ENCODE measurements around the gene CUL3. TPM values are rescaled to one million over a fixed set of nuclear protein-coding genes. Genes with fewer than 3 reads are reported as not detected.
A peak's percentile ranks its signal among the peaks of the same experiment; 100 is the strongest.

CUL3 gene
- total RNA-seq, 2 donors from 2014 or later, result 83.9 to 88.3 TPM

DNA sequence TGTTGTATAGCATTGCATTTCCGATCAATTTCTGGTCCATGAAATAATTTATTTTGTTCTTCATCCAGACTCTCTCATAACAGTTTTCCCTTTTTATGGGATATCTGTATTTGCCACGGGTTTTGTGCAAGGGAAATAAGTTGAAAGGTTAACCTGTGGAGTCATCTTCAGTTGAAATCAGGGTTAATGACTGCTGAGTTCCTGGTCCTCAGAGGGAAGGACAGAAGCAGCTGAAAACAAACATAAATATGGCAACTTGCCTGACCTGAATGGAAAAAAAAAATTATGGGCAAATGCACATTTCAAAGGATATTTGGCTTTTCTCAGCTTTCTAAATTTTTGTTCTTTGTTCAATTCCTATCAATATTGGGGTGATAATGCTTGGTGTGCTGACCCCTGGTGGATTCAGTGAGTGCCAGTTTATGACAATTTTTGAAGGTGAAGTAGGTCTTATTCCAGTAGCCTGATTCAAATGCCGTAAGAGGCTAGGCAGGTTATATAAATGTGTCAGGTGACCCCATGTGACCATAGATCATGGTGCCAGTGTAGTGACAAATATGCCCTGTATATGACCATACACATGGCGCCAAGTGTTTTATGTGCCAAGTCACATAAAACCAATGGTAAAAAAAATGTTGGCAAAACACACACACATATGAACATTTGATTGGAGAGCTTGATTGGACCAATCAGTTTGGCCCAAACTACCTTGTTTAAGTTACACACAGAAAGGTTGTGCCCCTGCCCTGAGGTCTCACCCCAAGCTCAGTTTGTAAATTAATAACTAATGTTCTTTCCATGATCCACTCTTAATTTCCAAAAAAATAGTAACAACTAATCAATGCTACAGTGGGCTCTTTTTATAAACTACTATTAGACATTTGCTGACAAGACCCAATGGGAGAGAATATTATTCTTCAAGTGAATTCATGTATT lies 135.7 kb downstream of the CUL3 start:
- Histone ChIP-seq H3K9me3 (no peaks in the 10 kb centered on the region), H3K36me3 (no peaks in the 10 kb centered on the region), H3K9ac (ENCODE audit: low read depth in 2 of 2, low read length in 2 of 2) (no peak overlapping the region), H3K4me3 (no peak overlapping the region), H3K27ac (no peak overlapping the region), H3K4me1 (no peaks in the 10 kb centered on the region), H3K27me3 (no peaks in the 10 kb centered on the region)
- no peak for DNase-seq
- TF ChIP-seq, protein P1, sequence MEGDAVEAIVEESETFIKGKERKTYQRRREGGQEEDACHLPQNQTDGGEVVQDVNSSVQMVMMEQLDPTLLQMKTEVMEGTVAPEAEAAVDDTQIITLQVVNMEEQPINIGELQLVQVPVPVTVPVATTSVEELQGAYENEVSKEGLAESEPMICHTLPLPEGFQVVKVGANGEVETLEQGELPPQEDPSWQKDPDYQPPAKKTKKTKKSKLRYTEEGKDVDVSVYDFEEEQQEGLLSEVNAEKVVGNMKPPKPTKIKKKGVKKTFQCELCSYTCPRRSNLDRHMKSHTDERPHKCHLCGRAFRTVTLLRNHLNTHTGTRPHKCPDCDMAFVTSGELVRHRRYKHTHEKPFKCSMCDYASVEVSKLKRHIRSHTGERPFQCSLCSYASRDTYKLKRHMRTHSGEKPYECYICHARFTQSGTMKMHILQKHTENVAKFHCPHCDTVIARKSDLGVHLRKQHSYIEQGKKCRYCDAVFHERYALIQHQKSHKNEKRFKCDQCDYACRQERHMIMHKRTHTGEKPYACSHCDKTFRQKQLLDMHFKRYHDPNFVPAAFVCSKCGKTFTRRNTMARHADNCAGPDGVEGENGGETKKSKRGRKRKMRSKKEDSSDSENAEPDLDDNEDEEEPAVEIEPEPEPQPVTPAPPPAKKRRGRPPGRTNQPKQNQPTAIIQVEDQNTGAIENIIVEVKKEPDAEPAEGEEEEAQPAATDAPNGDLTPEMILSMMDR (IDR thresholded peaks at IDR 0.05), result peak; percentile 35
- intact Hi-C loops (cut with DNase I), result no loop called here

DNA sequence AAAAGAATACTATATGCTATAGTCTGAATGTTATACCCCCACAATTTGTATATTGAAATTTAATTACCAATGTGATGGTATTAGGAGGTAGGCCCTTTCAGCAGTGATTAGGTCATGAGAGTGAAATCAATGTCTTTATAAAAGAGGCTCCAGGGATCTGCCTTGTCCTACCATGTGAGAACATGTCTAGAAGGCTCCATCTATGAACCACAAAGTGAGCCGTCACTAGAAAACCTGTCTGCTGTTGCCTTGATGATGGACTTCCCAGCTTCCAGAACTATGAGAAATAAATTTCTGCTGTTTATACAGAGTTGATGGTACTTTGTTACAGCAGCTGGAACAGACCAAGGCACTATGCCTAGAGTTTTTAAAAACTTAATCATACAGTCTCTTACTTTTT lies 136.9 kb downstream of the CUL3 start:
- intact Hi-C loops (cut with DNase I), result no loop called here
- no peak for DNase-seq

GRCh38 chr2:224444783-224445182 lies 140.4 kb downstream of the CUL3 start:
- H3K4me3 ChIP-seq, result no peak overlapping the region
- TF ChIP-seq, protein P1 (IDR thresholded peaks at IDR 0.05), result no peak
- H3K36me3 ChIP-seq, result no peaks in the 10 kb centered on the region
- no peaks in the 10 kb centered on the region for H3K4me1 ChIP-seq
- no peak overlapping the region for H3K27ac ChIP-seq
- H3K9me3 ChIP-seq, result no peaks in the 10 kb centered on the region
- no peak for DNase-seq
- no peak overlapping the region for H3K9ac ChIP-seq (ENCODE audit: low read depth in 2 of 2, low read length in 2 of 2)
- intact Hi-C loops (cut with DNase I), result no loop called here
- no peaks in the 10 kb centered on the region for H3K27me3 ChIP-seq

More for the DNA sequence above, 136.9 kb downstream of the CUL3 start:
- H3K9me3 ChIP-seq, result no peaks in the 10 kb centered on the region
- no peaks in the 10 kb centered on the region for H3K36me3 ChIP-seq
- no peak overlapping the region for H3K9ac ChIP-seq (ENCODE audit: low read depth in 2 of 2, low read length in 2 of 2)
- TF ChIP-seq, protein P1 (IDR thresholded peaks at IDR 0.05), result no peak
- H3K27ac ChIP-seq, result no peak overlapping the region
- no peak overlapping the region for H3K4me3 ChIP-seq
- no peaks in the 10 kb centered on the region for H3K4me1 ChIP-seq
- no peaks in the 10 kb centered on the region for H3K27me3 ChIP-seq

DNA sequence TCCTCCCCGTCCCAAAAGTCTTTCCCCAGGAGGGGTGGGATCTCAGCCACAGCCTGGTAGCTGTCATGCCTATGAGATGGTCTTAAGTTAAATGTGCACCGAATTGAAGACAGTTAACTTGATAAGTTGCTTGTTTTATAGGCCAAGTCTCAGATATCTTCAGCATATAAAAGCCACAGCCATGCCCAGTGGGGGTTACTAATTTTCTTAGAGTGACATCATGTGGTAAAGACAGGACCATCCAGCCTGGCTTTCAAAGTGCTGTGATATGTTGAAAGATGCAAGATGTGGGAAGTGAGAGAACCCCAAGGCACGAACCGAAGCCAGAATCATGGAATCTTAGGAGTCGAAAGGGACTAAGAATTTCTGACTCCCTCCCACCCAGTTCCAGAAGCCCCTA lies 141.1 kb downstream of the CUL3 start:
- H3K4me3 ChIP-seq, result no peak overlapping the region
- no peaks in the 10 kb centered on the region for H3K4me1 ChIP-seq
- H3K27me3 ChIP-seq, result no peaks in the 10 kb centered on the region
- H3K9me3 ChIP-seq, result no peaks in the 10 kb centered on the region
- H3K27ac ChIP-seq, result no peak overlapping the region
- no peaks in the 10 kb centered on the region for H3K36me3 ChIP-seq
- TF ChIP-seq, protein P1 (IDR thresholded peaks at IDR 0.05), result no peak
- no peak for DNase-seq
- intact Hi-C loops (cut with DNase I), result no loop called here
- no peak overlapping the region for H3K9ac ChIP-seq (ENCODE audit: low read depth in 2 of 2, low read length in 2 of 2)

DNA sequence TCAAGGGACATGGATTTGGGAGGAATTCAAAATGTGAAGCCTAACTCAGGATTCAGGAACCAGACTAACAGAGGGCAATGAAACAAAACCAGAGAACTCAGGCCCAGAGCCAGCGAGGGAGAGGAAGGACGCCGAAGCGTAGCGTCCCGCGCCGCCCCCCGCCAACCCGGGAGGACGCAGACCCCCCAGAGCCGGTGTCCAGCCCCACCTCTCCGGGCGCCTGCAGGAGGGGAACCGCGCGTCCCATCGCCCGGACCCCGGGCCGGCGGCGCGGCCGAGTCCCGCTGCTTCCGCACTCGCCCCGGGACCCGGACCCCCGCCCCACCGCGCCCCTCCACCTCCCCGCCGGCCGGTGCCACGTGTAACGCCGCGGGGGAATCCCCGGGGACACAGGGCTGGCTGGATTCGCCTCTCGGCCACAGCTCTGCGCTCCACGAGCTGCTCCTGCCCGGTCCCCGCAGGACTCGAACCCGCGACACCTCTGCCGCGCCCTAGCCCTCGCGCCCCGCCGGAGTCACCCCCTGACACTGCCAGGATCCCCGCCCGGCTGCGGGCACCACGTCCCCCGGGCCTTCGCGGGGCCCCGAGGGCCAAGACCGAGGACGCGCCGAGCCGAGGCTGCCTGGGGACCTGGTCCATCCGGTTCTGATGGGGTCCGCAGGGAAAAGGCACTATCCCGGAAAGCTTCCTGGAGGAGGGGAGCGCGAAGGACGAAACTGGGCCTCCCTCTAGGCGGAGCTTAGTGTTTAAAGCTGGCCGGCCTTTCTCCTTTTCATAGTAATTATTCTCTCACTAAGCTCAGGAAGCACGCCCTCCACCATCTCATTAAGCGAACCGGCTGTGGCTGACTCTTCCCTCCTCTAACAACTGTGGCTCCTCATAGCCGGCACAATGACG lies 142.8 kb downstream of the CUL3 start:
- intact Hi-C loops (cut with DNase I), result no loop called here

More for the DNA sequence above, 142.8 kb downstream of the CUL3 start:
- Histone ChIP-seq H3K9ac (ENCODE audit: low read depth in 2 of 2, low read length in 2 of 2) (peak overlapping the region; percentile 40 to 63), H3K4me1 (no peaks in the 10 kb centered on the region), H3K27me3 (no peaks in the 10 kb centered on the region), H3K4me3 (peak overlapping the region; percentile 66), H3K36me3 (no peaks in the 10 kb centered on the region), H3K27ac (no peak overlapping the region), H3K9me3 (no peaks in the 10 kb centered on the region)
- TF ChIP-seq, protein P1 (IDR thresholded peaks at IDR 0.05), result no peak
- peak; percentile 41 for DNase-seq

All from colonic mucosa (tissue), 4 donors.